CD8-positive, alpha-beta memory T cell (primary cell): ENCODE measurements around the gene TMEM119. TPM values are rescaled to one million over a fixed set of nuclear protein-coding genes. Genes with fewer than 3 reads are reported as not detected.
"Not testable (repeated sequence)": the region's sequence is repeated elsewhere in the genome, so short reads cannot be mapped to it uniquely, and the experiment has no call there.

Source experiments
- CTCF ChIA-PET: fragments of 350-600 bp; sonication (Branson Sonifier 250); formaldehyde crosslinking; loops from one replicate; lab custom pipeline; 2021; ENCODE audit warnings: antibody characterized with exemption; lab: Charles Lee
- POLR2A ChIA-PET: fragments of 350-600 bp; sonication (Branson Sonifier 250); formaldehyde crosslinking; loops from one replicate; lab custom pipeline; 2021; ENCODE audit warnings: antibody characterized with exemption; lab: Charles Lee
- DNase-seq, 5 donors: peaks; one replicate each; pipeline versions ENCODE4 v3.0.0 to v3.0.0-alpha.2; 2020 to 2022; ENCODE audit warnings: mixed read lengths in 1 of 5
- H3K27ac ChIP-seq: one replicate; pipeline ENCODE4 v1.7.0; 2013; ENCODE audit warnings: low read depth, mild to moderate bottlenecking, low read length, moderate library complexity
- H3K27me3 ChIP-seq: 2 replicates; pipeline ENCODE4 v1.7.0; 2013; ENCODE audit warnings: low read length, mild to moderate bottlenecking; ENCODE audit not compliant: insufficient read depth, poor library complexity, severe bottlenecking
- H3K36me3 ChIP-seq: 2 replicates; pipeline ENCODE4 v1.7.0; 2013; ENCODE audit warnings: mild to moderate bottlenecking, low read length, moderate library complexity; ENCODE audit not compliant: insufficient read depth
- H3K4me1 ChIP-seq: 2 replicates; pipeline ENCODE4 v1.7.0; 2013; ENCODE audit warnings: mild to moderate bottlenecking, low read length, moderate library complexity; ENCODE audit not compliant: insufficient read depth
- H3K4me3 ChIP-seq: 2 replicates; pipeline ENCODE4 v1.7.0; 2013; ENCODE audit warnings: mild to moderate bottlenecking, low read length
- H3K9me3 ChIP-seq: 2 replicates; pipeline ENCODE4 v1.7.0; 2013; ENCODE audit warnings: mild to moderate bottlenecking, low read length
- H3K27ac Mint-ChIP-seq, 8 donors: one replicate each; pipeline ENCODE4 v1.8.0; 2020 to 2021; ENCODE audit warnings: mixed read lengths in 8 of 8, mild to moderate bottlenecking in 6 of 8, inconsistent platforms in 3 of 8, moderate library complexity in 3 of 8
- H3K27me3 Mint-ChIP-seq, 2 donors: one replicate each; pipeline ENCODE4 v1.8.0; 2020 to 2021; ENCODE audit warnings: mixed read lengths in 2 of 2, mild to moderate bottlenecking in 1 of 2, moderate library complexity in 1 of 2
- H3K36me3 Mint-ChIP-seq, 3 donors: one replicate each; pipeline ENCODE4 v1.8.0; 2020 to 2021; ENCODE audit warnings: mixed read lengths in 3 of 3, inconsistent platforms in 1 of 3, mild to moderate bottlenecking in 1 of 3
- H3K4me1 Mint-ChIP-seq, 3 donors: one replicate each; pipeline ENCODE4 v1.8.0; 2020 to 2021; ENCODE audit warnings: mixed read lengths in 3 of 3, inconsistent platforms in 1 of 3, mild to moderate bottlenecking in 1 of 3
- H3K4me3 Mint-ChIP-seq, 7 donors: one replicate each; pipeline ENCODE4 v1.8.0; 2020 to 2021; ENCODE audit warnings: mixed read lengths in 7 of 7, mild to moderate bottlenecking in 6 of 7, moderate library complexity in 4 of 7, inconsistent platforms in 2 of 7
- H3K9me3 Mint-ChIP-seq, 5 donors: one replicate each; pipeline ENCODE4 v1.8.0; 2020 to 2022; ENCODE audit warnings: mixed read lengths in 5 of 5, mild to moderate bottlenecking in 3 of 5, moderate library complexity in 2 of 5, inconsistent platforms in 1 of 5
- polyA plus RNA-seq: library from polyadenylated mRNA; unstranded; fragments of 300-500 nt; fragmentation: Illumina TruSeq; gene quantifications from one replicate; pipeline ENCODE4 v1.2.3, GENCODE V29; 2021
- total RNA-seq, 2 experiments: library from RNA; stranded (reverse); gene quantifications; one replicate each; pipeline ENCODE4 v1.2.3, GENCODE V29; 2021

The TMEM119 gene
- total and polyA plus RNA-seq, 3 experiments from 2014 or later, result 0.66 TPM; not detected in 2

DNA sequence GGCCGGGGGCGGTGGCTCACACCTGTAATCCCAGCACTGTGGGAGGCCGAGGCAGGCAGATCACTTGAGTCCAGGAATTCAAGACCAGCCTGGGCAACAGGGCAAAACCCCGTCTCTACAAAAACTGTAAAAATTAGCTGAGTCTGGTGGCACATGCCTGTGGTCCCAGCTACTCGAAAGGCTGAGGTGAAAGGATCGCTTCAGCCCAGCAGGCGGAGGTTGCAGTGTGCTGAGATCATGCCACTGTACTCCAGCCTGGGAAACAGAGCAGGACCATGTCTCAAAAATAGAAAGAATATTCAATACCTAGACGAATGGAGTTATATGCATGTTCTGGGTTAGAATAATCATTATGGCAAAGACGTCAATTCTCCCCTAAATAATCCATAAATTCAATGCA lies 42.5 kb downstream of the TMEM119 start:
- H3K9me3 ChIP-seq, H3K9me3 Mint-ChIP-seq, H3K4me3 ChIP-seq, DNase-seq, H3K36me3 ChIP-seq, CTCF ChIA-PET, POLR2A ChIA-PET, H3K27me3 Mint-ChIP-seq, H3K27me3 ChIP-seq, H3K27ac ChIP-seq: not testable (repeated sequence)
- H3K27ac Mint-ChIP-seq, result peak overlapping the region in 3 of 8 donors; percentile 5 to 38 (median 15)
- peaks cover 0 to 47% (median 0%) of the 10 kb centered on the region in 3 donors for H3K36me3 Mint-ChIP-seq
- H3K4me3 Mint-ChIP-seq, result peak overlapping the region in 5 of 7 donors; percentile 16 to 52 (median 33)
- H3K4me1 Mint-ChIP-seq, result peaks cover 85 to 94% (median 94%) of the 10 kb centered on the region in 3 donors
- peaks cover 79% of the 10 kb centered on the region for H3K4me1 ChIP-seq

DNA sequence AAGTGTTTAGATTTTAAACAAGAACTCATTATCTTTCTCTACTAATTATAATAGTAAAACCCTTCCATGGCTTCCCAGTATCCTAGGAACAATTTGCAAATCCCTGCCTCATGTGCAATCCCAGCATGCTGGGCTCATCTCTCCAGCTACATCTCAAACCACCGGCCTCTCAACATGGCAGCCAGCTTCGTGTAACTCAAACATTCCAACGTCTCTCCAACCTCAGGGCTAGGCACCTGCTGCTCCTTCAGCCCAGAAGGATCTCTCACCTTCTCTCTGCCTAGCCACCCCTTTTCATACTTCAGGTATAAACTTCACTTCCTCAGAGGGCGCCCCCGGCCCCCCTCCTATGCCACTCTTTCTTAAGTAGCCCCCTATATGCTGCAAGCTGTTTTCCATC lies 44.1 kb downstream of the TMEM119 start:
- no peak overlapping the region for H3K4me3 ChIP-seq
- DNase-seq, result no peak
- Mint-ChIP-seq H3K9me3 (no peaks in the 10 kb centered on the region), H3K27me3 (no peaks in the 10 kb centered on the region), H3K4me1 (peaks cover 81 to 90% (median 89%) of the 10 kb centered on the region in 3 donors), H3K36me3 (peaks cover 0 to 46% (median 0%) of the 10 kb centered on the region in 3 donors), H3K27ac (peak overlapping the region in 2 of 8 donors; percentile 30 to 78), H3K4me3 (peak overlapping the region in 2 of 7 donors; percentile 8 to 16)
- H3K9me3 ChIP-seq, result no peaks in the 10 kb centered on the region
- H3K27me3 ChIP-seq, result no peaks in the 10 kb centered on the region
- no peak overlapping the region for H3K27ac ChIP-seq
- ChIA-PET POLR2A (no interaction called here), CTCF (no interaction called here)
- peaks cover 11% of the 10 kb centered on the region for H3K36me3 ChIP-seq
- peaks cover 64% of the 10 kb centered on the region for H3K4me1 ChIP-seq

DNA sequence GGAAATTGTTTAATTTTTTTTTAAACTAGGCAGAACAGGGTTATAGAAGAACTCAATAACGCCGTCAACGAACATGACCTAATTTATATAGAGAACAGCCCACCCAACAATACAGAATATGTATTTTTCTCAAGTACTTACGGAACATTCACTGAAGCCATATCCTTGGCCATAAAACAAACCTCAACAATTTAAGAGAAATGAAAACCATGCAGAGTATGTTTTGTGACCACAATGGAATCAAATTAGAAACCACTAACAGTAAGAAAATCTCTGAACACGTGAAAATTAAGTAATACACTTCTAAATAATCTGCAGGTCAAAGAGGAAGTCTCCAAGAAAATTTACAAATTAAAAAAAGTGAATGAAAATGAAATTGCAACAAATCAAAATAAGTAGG lies 46.3 kb downstream of the TMEM119 start:
- Mint-ChIP-seq H3K4me1 (peaks cover 66 to 74% (median 73%) of the 10 kb centered on the region in 3 donors), H3K27ac (peak overlapping the region in 6 of 8 donors; percentile 5 to 71 (median 41)), H3K27me3 (peaks cover 0 to 2% of the 10 kb centered on the region in 2 donors), H3K4me3 (peak overlapping the region in 6 of 7 donors; percentile 29 to 71 (median 46)), H3K36me3 (peaks cover 8 to 51% (median 9%) of the 10 kb centered on the region in 3 donors), H3K9me3 (no peaks in the 10 kb centered on the region)
- DNase-seq, result no peak
- H3K9me3 ChIP-seq, result no peaks in the 10 kb centered on the region
- ChIA-PET CTCF (no interaction called here), POLR2A (no interaction called here)
- H3K27me3 ChIP-seq, result no peaks in the 10 kb centered on the region
- no peak overlapping the region for H3K27ac ChIP-seq
- peaks cover 27% of the 10 kb centered on the region for H3K36me3 ChIP-seq
- no peak overlapping the region for H3K4me3 ChIP-seq
- peaks cover 42% of the 10 kb centered on the region for H3K4me1 ChIP-seq

DNA sequence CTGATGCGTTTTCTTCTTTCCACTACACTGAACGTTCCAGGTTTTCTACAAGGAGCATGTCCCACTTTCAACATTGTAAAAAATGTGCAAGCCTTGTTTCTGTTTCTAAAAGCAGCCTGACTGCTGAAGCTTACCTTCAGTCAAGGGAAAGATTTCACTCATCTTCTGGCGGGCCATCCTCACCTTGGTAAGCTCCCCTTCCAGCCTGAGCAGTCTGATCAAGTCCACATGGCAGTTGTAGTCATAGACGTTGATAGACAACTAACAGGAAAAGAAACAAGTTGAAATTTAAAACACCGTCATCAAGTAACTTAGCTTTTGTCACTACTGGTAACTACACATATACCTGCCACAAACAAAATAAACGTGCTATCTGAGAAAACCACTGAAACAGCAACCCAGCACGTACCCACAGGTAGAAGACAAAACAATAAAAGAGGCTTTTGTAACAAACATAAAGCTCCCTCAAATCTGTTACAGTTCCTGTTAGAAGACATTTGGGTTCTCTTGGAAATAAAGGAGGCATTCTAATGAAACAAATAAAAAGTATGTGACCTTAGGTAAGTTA lies 48.8 kb downstream of the TMEM119 start:
- H3K36me3 ChIP-seq, result peaks cover 43% of the 10 kb centered on the region
- no peak overlapping the region for H3K27ac ChIP-seq
- ChIA-PET CTCF (interaction anchor here (1.7 to 2.3 kb wide), 2 partner anchors 69 to 115 kb away, joined by 6 to 8 read pairs; no protein-coding TSS in a partner anchor), POLR2A (interaction anchor here (0.8 to 1.1 kb wide), 2 partner anchors 12 to 13 kb away, joined by 3 to 10 read pairs; partner anchors contain the start of genes ISCU and SART3)
- DNase-seq, result no peak
- Mint-ChIP-seq H3K9me3 (no peaks in the 10 kb centered on the region), H3K36me3 (peaks cover 9 to 57% (median 14%) of the 10 kb centered on the region in 3 donors), H3K4me3 (no peak overlapping the region), H3K27me3 (peaks cover 0 to 2% of the 10 kb centered on the region in 2 donors), H3K27ac (peak overlapping the region in 3 of 8 donors; percentile 10 to 62 (median 29)), H3K4me1 (peaks cover 51 to 56% (median 56%) of the 10 kb centered on the region in 3 donors)
- H3K9me3 ChIP-seq, result no peaks in the 10 kb centered on the region
- H3K27me3 ChIP-seq, result no peaks in the 10 kb centered on the region
- no peak overlapping the region for H3K4me3 ChIP-seq
- H3K4me1 ChIP-seq, result peaks cover 28% of the 10 kb centered on the region

DNA sequence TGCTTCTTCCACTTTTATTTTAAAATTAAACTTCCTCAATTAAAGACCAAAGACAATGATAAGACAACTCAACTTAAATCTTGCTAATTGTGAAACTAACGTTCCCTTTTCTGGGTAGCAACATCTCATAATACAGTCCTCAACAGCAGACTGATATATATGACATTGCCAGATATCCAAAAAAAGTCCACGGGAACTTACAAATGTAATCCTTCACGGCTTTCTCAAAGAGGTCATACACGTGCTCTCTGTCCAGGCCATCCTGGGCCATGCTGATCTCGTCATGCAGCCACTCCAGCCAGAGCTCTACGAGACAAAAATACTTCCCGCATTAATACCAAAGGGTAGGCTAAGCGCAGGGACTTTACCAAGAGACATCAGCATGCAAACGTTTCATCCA lies 50.2 kb downstream of the TMEM119 start:
- Histone ChIP-seq H3K9me3 (no peaks in the 10 kb centered on the region), H3K4me1 (peaks cover 18% of the 10 kb centered on the region), H3K27ac (no peak overlapping the region), H3K27me3 (no peaks in the 10 kb centered on the region), H3K36me3 (peaks cover 57% of the 10 kb centered on the region), H3K4me3 (no peak overlapping the region)
- POLR2A ChIA-PET, result no interaction called here
- no peak for DNase-seq
- Mint-ChIP-seq H3K9me3 (no peaks in the 10 kb centered on the region), H3K4me3 (no peak overlapping the region), H3K27me3 (peaks cover 0 to 2% of the 10 kb centered on the region in 2 donors), H3K36me3 (peaks cover 14 to 67% (median 15%) of the 10 kb centered on the region in 3 donors), H3K4me1 (peaks cover 41 to 56% (median 47%) of the 10 kb centered on the region in 3 donors), H3K27ac (peak overlapping the region in 2 of 8 donors; percentile 7 to 15)
- CTCF ChIA-PET, result no interaction called here

DNA sequence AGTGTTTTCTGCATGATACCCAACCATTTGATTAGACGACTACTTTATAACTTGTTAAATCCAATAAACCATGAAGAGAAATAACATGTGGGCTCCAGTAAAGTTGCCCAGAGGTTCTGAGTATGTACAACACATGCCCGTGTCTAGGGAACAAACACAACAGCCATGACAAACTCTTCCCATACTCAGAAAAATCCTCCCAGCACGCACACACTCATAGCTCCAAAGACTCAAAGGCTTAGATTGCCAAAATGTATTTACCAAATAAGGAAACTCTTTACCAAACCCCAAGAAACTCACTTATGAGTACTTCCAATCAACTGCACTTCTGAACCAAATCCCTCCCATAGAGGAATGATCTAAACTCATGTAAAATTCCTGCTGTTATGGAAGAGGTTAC lies 54.2 kb downstream of the TMEM119 start:
- no peak overlapping the region for H3K4me3 ChIP-seq
- ChIA-PET POLR2A (no interaction called here), CTCF (no interaction called here)
- no peak for DNase-seq
- H3K9me3 Mint-ChIP-seq, result no peaks in the 10 kb centered on the region
- no peak overlapping the region for H3K27ac ChIP-seq
- H3K27me3 Mint-ChIP-seq, result peaks cover 0 to 2% of the 10 kb centered on the region in 2 donors
- H3K27me3 ChIP-seq, result no peaks in the 10 kb centered on the region
- H3K9me3 ChIP-seq, result no peaks in the 10 kb centered on the region
- H3K27ac Mint-ChIP-seq, result peak overlapping the region in 1 of 8 donors; percentile 56
- peaks cover 68% of the 10 kb centered on the region for H3K36me3 ChIP-seq
- peaks cover 31 to 42% (median 33%) of the 10 kb centered on the region in 3 donors for H3K4me1 Mint-ChIP-seq
- no peak overlapping the region for H3K4me3 Mint-ChIP-seq
- H3K36me3 Mint-ChIP-seq, result peaks cover 14 to 83% (median 15%) of the 10 kb centered on the region in 3 donors
- no peaks in the 10 kb centered on the region for H3K4me1 ChIP-seq

DNA sequence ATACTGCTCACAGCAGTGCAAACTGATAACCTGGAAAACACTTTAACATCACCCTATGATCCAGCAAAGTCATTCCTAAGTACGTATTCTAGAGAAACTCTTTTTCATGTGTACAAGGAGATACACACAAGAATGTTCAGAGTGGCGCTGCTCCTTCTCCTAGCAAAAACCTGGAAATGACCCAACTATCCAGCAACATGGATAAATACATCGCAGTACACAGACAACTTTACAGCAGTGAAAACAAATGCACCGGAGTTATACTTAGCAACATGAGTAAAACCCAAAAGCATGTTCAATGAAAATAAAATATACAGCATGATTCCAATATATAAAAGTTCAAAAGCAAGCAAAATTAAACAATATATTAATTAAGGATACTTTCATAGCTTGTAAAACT lies 55.6 kb downstream of the TMEM119 start:
- CTCF ChIA-PET, result no interaction called here
- no peak for DNase-seq
- peaks cover 10 to 85% (median 13%) of the 10 kb centered on the region in 3 donors for H3K36me3 Mint-ChIP-seq
- H3K4me1 Mint-ChIP-seq, result peaks cover 29 to 38% (median 36%) of the 10 kb centered on the region in 3 donors
- Histone ChIP-seq H3K4me3 (no peak overlapping the region), H3K36me3 (peaks cover 69% of the 10 kb centered on the region), H3K9me3 (no peaks in the 10 kb centered on the region), H3K4me1 (no peaks in the 10 kb centered on the region), H3K27ac (no peak overlapping the region), H3K27me3 (no peaks in the 10 kb centered on the region)
- no peaks in the 10 kb centered on the region for H3K9me3 Mint-ChIP-seq
- H3K27ac Mint-ChIP-seq, result peak overlapping the region in 2 of 8 donors; percentile 18 to 38
- no peaks in the 10 kb centered on the region for H3K27me3 Mint-ChIP-seq
- H3K4me3 Mint-ChIP-seq, result no peak overlapping the region
- POLR2A ChIA-PET, result no interaction called here
